SK-N-SH (cell line): ENCODE measurements around the gene ZFAND4. TPM values are rescaled to one million over a fixed set of nuclear protein-coding genes. Genes with fewer than 3 reads are reported as not detected.

Source experiments
- CTCF ChIA-PET: fragments of 300-600, 350-600 bp; formaldehyde crosslinking; extraction: SDS; loops from one replicate; lab custom pipeline; 2021; lab: Yijun Ruan, JAX
- POLR2A ChIA-PET: fragments of 350-600 bp; sonication (Branson Sonifier 250); formaldehyde crosslinking; extraction: SDS; loops from one replicate; lab custom pipeline; 2020; ENCODE audit warnings: antibody characterized with exemption, inconsistent platforms; lab: Yijun Ruan, JAX
- DNase-seq: peaks from one replicate; pipeline ENCODE4 v3.0.0; 2012
- H2AFZ ChIP-seq: fragments of 200-600 bp; sonication (generic); 2 replicates; pipeline ENCODE4 v1.8.1; 2016; ENCODE audit warnings: antibody characterized with exemption, mild to moderate bottlenecking, low read depth
- H3F3A ChIP-seq: fragments of 200-600 bp; sonication (generic); replicated peaks from 2 replicates; pipeline ENCODE3; 2016; ENCODE audit warnings: antibody characterized with exemption, mild to moderate bottlenecking; ENCODE audit not compliant: insufficient read depth
- H3K27ac ChIP-seq, 2 experiments: fragments of 200-500 bp in 1 of 2; fragments of 200-600 bp in 1 of 2; sonication (Bioruptor generic) in 1 of 2; sonication (generic), shearing (Covaris generic) in 1 of 2; 2 replicates each; pipeline versions ENCODE4 v1.5.1 to v1.6.1; 2014 to 2016; ENCODE audit warnings: low read depth in 2 of 2, inconsistent platforms in 1 of 2, low read length in 1 of 2, mild to moderate bottlenecking in 1 of 2, mixed read lengths in 1 of 2
- H3K27me3 ChIP-seq: fragments of 200-600 bp; sonication (generic), shearing (Covaris generic); 2 replicates; pipeline ENCODE4 v1.6.1; 2016; ENCODE audit warnings: mixed run types; ENCODE audit not compliant: insufficient read depth
- H3K36me3 ChIP-seq, 2 experiments: fragments of 200-500 bp in 1 of 2; fragments of 200-600 bp in 1 of 2; sonication (Bioruptor generic) in 1 of 2; sonication (generic) in 1 of 2; replicated peaks in 1 of 2; 2 replicates each; pipeline versions ENCODE3 to v1.5.1; 2014 to 2016; ENCODE audit warnings: low read length in 1 of 2, mild to moderate bottlenecking in 1 of 2; ENCODE audit not compliant: insufficient read depth in 2 of 2, control insufficient read depth in 1 of 2
- H3K4me1 ChIP-seq, 2 experiments: fragments of 200-500 bp in 1 of 2; fragments of 200-600 bp in 1 of 2; sonication (Bioruptor generic) in 1 of 2; sonication (generic), shearing (Covaris generic) in 1 of 2; 2 replicates each; pipeline versions ENCODE4 v1.5.1 to v1.6.1; 2014 to 2016; ENCODE audit warnings: low read depth in 1 of 2, low read length in 1 of 2, mixed run types in 1 of 2; ENCODE audit not compliant: insufficient read depth in 2 of 2, control insufficient read depth in 1 of 2
- H3K4me2 ChIP-seq: fragments of 200-600 bp; sonication (generic), shearing (Covaris generic); 2 replicates; pipeline ENCODE4 v1.6.1; 2017; ENCODE audit warnings: mixed run types
- H3K4me3 ChIP-seq, 2 experiments: fragments of 200-500 bp in 1 of 2; fragments of 200-600 bp in 1 of 2; sonication (Bioruptor generic) in 1 of 2; sonication (generic), shearing (Covaris generic) in 1 of 2; 2 replicates each; pipeline versions ENCODE4 v1.5.1 to v1.8.1; 2014 to 2016; ENCODE audit warnings: low read depth in 2 of 2, inconsistent platforms in 1 of 2, low read length in 1 of 2, mild to moderate bottlenecking in 1 of 2, mixed read lengths in 1 of 2, moderate library complexity in 1 of 2
- H3K79me2 ChIP-seq: fragments of 200-600 bp; sonication (generic); 2 replicates; pipeline ENCODE4 v1.8.1; 2017; ENCODE audit warnings: mild to moderate bottlenecking; ENCODE audit not compliant: insufficient read depth
- H3K9ac ChIP-seq: fragments of 200-600 bp; sonication (generic); 2 replicates; pipeline ENCODE4 v1.6.1; 2017; ENCODE audit warnings: mixed run types
- H3K9me2 ChIP-seq: fragments of 200-600 bp; sonication (generic); 2 replicates; pipeline ENCODE4 v1.6.1; 2017; ENCODE audit warnings: mixed run types
- H3K9me3 ChIP-seq: fragments of 200-600 bp; sonication (generic); 2 replicates; pipeline ENCODE4 v1.6.1; 2017; ENCODE audit warnings: mixed run types, mild to moderate bottlenecking, moderate library complexity
- H4K20me1 ChIP-seq: fragments of 200-600 bp; sonication (generic); 2 replicates; pipeline ENCODE4 v1.6.1; 2017; ENCODE audit warnings: mild to moderate bottlenecking, mixed run types; ENCODE audit not compliant: insufficient read depth
- CHD2 ChIP-seq: fragments of 150-350 bp; IDR thresholded peaks from 2 replicates; pipeline ENCODE4 v1.6.1; 2018; ENCODE audit warnings: low read length; ENCODE audit not compliant: partially characterized antibody
- CTCF ChIP-seq: fragments of 200-600 bp; sonication (generic); IDR thresholded peaks from 2 replicates; pipeline ENCODE4 v1.6.1; 2017; ENCODE audit warnings: antibody characterized with exemption, mild to moderate bottlenecking, moderate library complexity
- EP300 ChIP-seq, 2 experiments: IDR thresholded peaks; 2 replicates each; pipeline versions ENCODE4 v1.4.0 to v1.6.1; 2012; ENCODE audit warnings: borderline replicate concordance in 1 of 2, low read depth in 1 of 2, low read length in 1 of 2
- FOSL2 ChIP-seq: IDR thresholded peaks from 2 replicates; pipeline ENCODE4 v1.4.0; 2012; ENCODE audit warnings: low read depth, mild to moderate bottlenecking, moderate library complexity, borderline replicate concordance
- FOXM1 ChIP-seq: IDR thresholded peaks from 2 replicates; pipeline ENCODE4 v1.4.0; 2012; ENCODE audit warnings: low read depth, mild to moderate bottlenecking
- MEF2A ChIP-seq: IDR thresholded peaks from 2 replicates; pipeline ENCODE4 v1.4.0; 2012; ENCODE audit warnings: low read depth, borderline replicate concordance
- MXI1 ChIP-seq: IDR thresholded peaks from 2 replicates; pipeline ENCODE4 v1.6.1; 2012; ENCODE audit warnings: mild to moderate bottlenecking, low read depth, low read length, improper control_type of control experiment
- NFIC ChIP-seq: IDR thresholded peaks from 2 replicates; pipeline ENCODE4 v1.4.0; 2012; ENCODE audit warnings: borderline replicate concordance
- NRF1 ChIP-seq: IDR thresholded peaks from 2 replicates; pipeline ENCODE4 v1.6.1; 2012; ENCODE audit warnings: low read depth, mild to moderate bottlenecking, low read length
- RAD21 ChIP-seq: IDR thresholded peaks from 2 replicates; pipeline ENCODE4 v1.6.1; 2012; ENCODE audit warnings: mild to moderate bottlenecking, low read length
- REST ChIP-seq: IDR thresholded peaks from 2 replicates; pipeline ENCODE4 v1.6.1; 2012; ENCODE audit warnings: mild to moderate bottlenecking, low read depth, low read length, moderate library complexity
- RFX5 ChIP-seq: IDR thresholded peaks from 2 replicates; pipeline ENCODE4 v1.6.1; 2012; ENCODE audit warnings: mild to moderate bottlenecking, improper control_type of control experiment, low read length
- RXRA ChIP-seq: IDR thresholded peaks from 2 replicates; pipeline ENCODE4 v1.4.0; 2012; ENCODE audit warnings: low read depth, mild to moderate bottlenecking, borderline replicate concordance
- SMC3 ChIP-seq: IDR thresholded peaks from 2 replicates; pipeline ENCODE4 v1.6.1; 2012; ENCODE audit warnings: low read depth, low read length, improper control_type of control experiment
- TAF1 ChIP-seq: IDR thresholded peaks from 2 replicates; pipeline ENCODE4 v1.6.1; 2012; ENCODE audit warnings: low read depth, mild to moderate bottlenecking, low read length, moderate library complexity, borderline replicate concordance
- TEAD4 ChIP-seq: IDR thresholded peaks from 2 replicates; pipeline ENCODE4 v1.4.0; 2012; ENCODE audit warnings: mild to moderate bottlenecking, borderline replicate concordance; ENCODE audit not compliant: insufficient read depth
- YY1 ChIP-seq: IDR thresholded peaks from 2 replicates; pipeline ENCODE4 v1.4.0; 2012; ENCODE audit warnings: low read depth, mild to moderate bottlenecking
- WGBS: methylation state at CpG from one replicate; pipeline ENCODE4 v1.1.6; 2017; ENCODE audit warnings: low lambda C conversion rate; 5-methylcytosine and 5-hydroxymethylcytosine counted together
- polyA plus RNA-seq, 3 experiments: library from polyadenylated mRNA; depleted of rRNA; stranded (reverse); fragments of >200 nt; gene quantifications; 2 replicates each; pipeline ENCODE4 v1.2.3, GENCODE V29; 2012
- TF ChIP-seq, protein P1 (sequence below): fragments of 150-350 bp; IDR thresholded peaks from 2 replicates; pipeline ENCODE4 v1.6.1; 2016; ENCODE audit warnings: mild to moderate bottlenecking, low read depth, low read length
- TF ChIP-seq, protein P2 (sequence below): IDR thresholded peaks from 2 replicates; pipeline ENCODE4 v1.4.0; 2012; ENCODE audit warnings: low read depth, borderline replicate concordance

Gene ZFAND4
- polyA plus RNA-seq, 1 of the 3 experiments (the other 2 are of a cell fraction) = 2.0 TPM

GRCh38 chr10:45625879-45626278, 46.7 kb downstream of the ZFAND4 start:
- 88% methylated on average over 3 of the region's 3 CpGs for WGBS
- CTCF ChIA-PET = no interaction called here
- Histone ChIP-seq H3K27ac (no peak overlapping the region), H3K9me3 (no peaks in the 10 kb centered on the region), H3K4me2 (no peak overlapping the region), H3K27me3 (no peaks in the 10 kb centered on the region), H4K20me1 (no peaks in the 10 kb centered on the region), H3F3A (no peaks in the 10 kb centered on the region), H3K4me1 (no peaks in the 10 kb centered on the region), H3K36me3 (no peaks in the 10 kb centered on the region), H3K79me2 (no peaks in the 10 kb centered on the region), H3K4me3 (no peak overlapping the region), H2AFZ (no peak overlapping the region), H3K9ac (no peak overlapping the region), H3K9me2 (no peaks in the 10 kb centered on the region)
- no peak for DNase-seq
- POLR2A ChIA-PET = no interaction called here
- no peak for TF ChIP-seq RFX5
- TF ChIP-seq YY1 = no peak
- TF ChIP-seq CTCF = no peak
- no peak for TF ChIP-seq RXRA
- TF ChIP-seq NFIC = no peak
- TF ChIP-seq TEAD4 = no peak
- TF ChIP-seq SMC3 = no peak
- no peak for TF ChIP-seq FOXM1
- TF ChIP-seq NRF1 = no peak
- TF ChIP-seq, protein P1, sequence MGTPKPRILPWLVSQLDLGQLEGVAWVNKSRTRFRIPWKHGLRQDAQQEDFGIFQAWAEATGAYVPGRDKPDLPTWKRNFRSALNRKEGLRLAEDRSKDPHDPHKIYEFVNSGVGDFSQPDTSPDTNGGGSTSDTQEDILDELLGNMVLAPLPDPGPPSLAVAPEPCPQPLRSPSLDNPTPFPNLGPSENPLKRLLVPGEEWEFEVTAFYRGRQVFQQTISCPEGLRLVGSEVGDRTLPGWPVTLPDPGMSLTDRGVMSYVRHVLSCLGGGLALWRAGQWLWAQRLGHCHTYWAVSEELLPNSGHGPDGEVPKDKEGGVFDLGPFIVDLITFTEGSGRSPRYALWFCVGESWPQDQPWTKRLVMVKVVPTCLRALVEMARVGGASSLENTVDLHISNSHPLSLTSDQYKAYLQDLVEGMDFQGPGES = no peak
- no peak for TF ChIP-seq EP300 (IDR thresholded peaks at IDR 0.05; ENCODE audit: borderline replicate concordance in 1 of 2, low read depth in 1 of 2, low read length in 1 of 2)
- TF ChIP-seq RAD21 = no peak
- no peak for TF ChIP-seq MXI1
- TF ChIP-seq FOSL2 = no peak
- TF ChIP-seq REST = no peak
- TF ChIP-seq, protein P2, sequence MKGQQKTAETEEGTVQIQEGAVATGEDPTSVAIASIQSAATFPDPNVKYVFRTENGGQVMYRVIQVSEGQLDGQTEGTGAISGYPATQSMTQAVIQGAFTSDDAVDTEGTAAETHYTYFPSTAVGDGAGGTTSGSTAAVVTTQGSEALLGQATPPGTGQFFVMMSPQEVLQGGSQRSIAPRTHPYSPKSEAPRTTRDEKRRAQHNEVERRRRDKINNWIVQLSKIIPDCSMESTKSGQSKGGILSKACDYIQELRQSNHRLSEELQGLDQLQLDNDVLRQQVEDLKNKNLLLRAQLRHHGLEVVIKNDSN = no peak
- no peak for TF ChIP-seq MEF2A
- TF ChIP-seq CHD2 = no peak
- TF ChIP-seq TAF1 = no peak
